Right cardiac atrium (tissue), 5 donors: Measurements from ENCODE around the gene GOSR1. TPM values are rescaled to one million over a fixed set of nuclear protein-coding genes. Genes with fewer than 3 reads are reported as not detected.
"Not testable (repeated sequence)": the region's sequence is repeated elsewhere in the genome, so short reads cannot be mapped to it uniquely, and the experiment has no call there.

Source experiments
- ATAC-seq, 2 donors: fragments of 200-7000 bp; cut with Tn5 transposase; one replicate each; pipeline versions ENCODE4 v1.8.0 to v1.9.1; 2020; ENCODE audit warnings: moderate library complexity in 2 of 2, mild to moderate bottlenecking in 1 of 2
- DNase-seq, 3 donors: peaks; one replicate each; pipeline ENCODE4 v3.0.0-alpha.2; 2020
- H3K27ac ChIP-seq: one replicate; pipeline ENCODE4 v1.5.1; 2013; ENCODE audit warnings: mild to moderate bottlenecking, low read length, control low read depth, moderate library complexity
- H3K27me3 ChIP-seq: one replicate; pipeline ENCODE4 v1.6.1; 2013; ENCODE audit not compliant: control insufficient read depth, insufficient read depth
- H3K4me1 ChIP-seq: one replicate; pipeline ENCODE4 v1.6.1; 2013; ENCODE audit warnings: low read length; ENCODE audit not compliant: control insufficient read depth, insufficient read depth
- H3K4me3 ChIP-seq: one replicate; pipeline ENCODE4 v1.5.1; 2013; ENCODE audit warnings: low read length, control low read depth
- H3K9me3 ChIP-seq: one replicate; pipeline ENCODE4 v1.6.1; 2013; ENCODE audit warnings: low read length; ENCODE audit not compliant: control insufficient read depth
- WGBS: extraction: QIAGEN DNeasy Blood & Tissue Kit; methylation state at CpG from one replicate; pipeline ENCODE4 v1.1.7; 2013; 5-methylcytosine and 5-hydroxymethylcytosine counted together
- intact Hi-C, 4 donors: fragments of 100-400 bp; cut with DNase I; formaldehyde crosslinking; loops; one replicate each; pipeline versions ENCODE4 v1.11.0 to v1.14.0; 2022 to 2023
- polyA plus RNA-seq: library from polyadenylated mRNA; stranded (reverse); fragments of 200-250 nt; gene quantifications from one replicate; pipeline ENCODE4 v1.2.3, GENCODE V29; 2013
- total RNA-seq, 4 donors: library from RNA; stranded (reverse); fragmentation: NEBNext Ultra II Directional; extraction: Animal tissue kit (Norgen Biotek cat#: 25700); gene quantifications; one replicate each; pipeline ENCODE4 v1.2.1, GENCODE V29; 2021
- donor health status: healthy with polysubstance abuse.
- donor health status: DM: no; HTN: yes; CAD: no.
- donor health status: DM: no; HTN: no; CAD: no.
- donor health status: DM: no; HTN: yes; CAD: no; lungs with severe emphysema.
- donor health status: DM: yes; HTN: yes; CAD: no.

Gene GOSR1
- total and polyA plus RNA-seq, 5 donors: 12.9 to 38.9 (median 35.7) TPM

DNA sequence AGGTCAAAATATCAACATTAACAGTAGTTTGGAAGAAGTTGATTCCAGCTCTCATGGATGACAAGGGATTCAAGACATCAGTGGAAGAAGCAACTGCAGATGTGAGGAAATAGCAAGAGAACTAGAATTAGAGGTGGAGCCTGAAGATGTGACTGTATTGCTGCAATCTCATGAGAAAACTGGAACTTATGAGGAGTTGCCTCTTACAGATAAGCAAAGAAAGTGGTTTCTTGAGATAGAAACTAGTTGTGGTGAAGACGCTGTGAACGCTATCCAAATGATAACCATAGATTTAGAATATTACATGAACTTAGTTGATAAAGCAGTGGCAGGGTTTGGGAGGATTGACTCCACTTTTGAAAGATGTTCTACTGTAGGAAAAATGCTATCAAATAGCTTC lies 67.8 kb downstream of the GOSR1 start:
- Histone ChIP-seq H3K27me3 (no peaks in the 10 kb centered on the region), H3K4me1 (no peaks in the 10 kb centered on the region), H3K4me3 (no peak overlapping the region), H3K27ac (no peak overlapping the region), H3K9me3 (no peaks in the 10 kb centered on the region)
- DNase-seq (no peak), ATAC-seq (no peak)
- 65% methylated on average over 2 of the region's 2 CpGs for WGBS
- intact Hi-C loops: no loop called here

DNA sequence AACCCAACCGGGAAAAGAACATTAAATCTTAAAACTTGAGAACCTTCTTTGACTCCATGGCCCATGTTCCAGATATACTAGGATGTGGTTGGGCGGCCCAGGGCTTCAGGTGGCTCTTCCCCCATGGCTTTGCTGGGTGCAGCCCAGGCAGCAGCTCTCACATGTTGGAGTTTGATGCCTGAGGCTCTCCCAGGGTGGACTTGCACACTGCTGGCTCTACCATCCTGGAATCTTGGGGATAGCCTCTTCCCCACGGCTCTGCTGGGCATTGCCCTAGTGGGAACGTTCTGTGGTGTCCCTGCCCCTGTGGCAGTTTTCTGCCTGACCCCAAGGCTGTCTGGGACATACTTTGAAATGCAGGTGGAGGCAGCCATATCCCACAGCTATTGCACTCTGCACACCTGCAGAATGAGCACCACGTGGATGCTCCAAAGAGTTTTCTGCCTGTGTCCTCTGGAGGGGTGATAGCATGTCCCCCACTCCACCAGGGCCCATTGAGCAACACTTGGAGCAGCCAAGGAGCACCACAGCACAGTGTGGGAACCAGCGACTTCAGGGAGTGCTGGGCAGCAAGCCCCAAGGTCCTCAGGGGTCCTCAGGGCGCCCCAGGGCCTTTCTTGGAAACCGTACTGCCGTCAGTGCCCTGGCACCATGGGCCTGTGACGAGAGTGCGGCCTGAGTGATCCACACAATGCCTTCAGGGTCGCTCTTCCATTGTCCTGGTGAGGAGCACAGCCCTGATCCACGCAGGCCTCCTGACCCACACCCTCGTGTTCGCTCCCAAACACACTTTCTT lies 70.8 kb downstream of the GOSR1 start:
- Histone ChIP-seq H3K4me3 (no peak overlapping the region), H3K27me3 (no peaks in the 10 kb centered on the region), H3K4me1 (no peaks in the 10 kb centered on the region), H3K9me3 (no peaks in the 10 kb centered on the region), H3K27ac (no peak overlapping the region)
- intact Hi-C loops: no loop called here
- 91% methylated on average over 15 of the region's 15 CpGs for WGBS
- ATAC-seq (no peak), DNase-seq (no peak)

DNA sequence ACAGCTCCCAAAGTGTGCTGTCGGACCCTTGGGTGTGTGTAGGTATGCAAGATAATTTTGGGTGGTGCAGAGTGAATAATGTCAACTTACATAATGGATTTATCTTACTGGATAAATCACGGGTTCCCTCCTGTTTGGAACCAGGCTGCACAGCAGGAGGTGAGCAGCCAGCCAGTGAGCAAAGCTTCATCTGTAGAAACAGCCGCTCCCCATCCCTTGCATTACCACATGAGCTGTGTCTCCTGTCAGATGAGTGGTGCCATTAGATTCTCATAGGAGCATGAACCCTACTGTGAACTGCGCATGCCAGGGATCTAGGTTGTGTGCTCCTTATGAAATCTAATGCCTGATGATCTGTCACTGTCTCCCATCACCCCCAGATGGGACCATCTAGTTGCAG lies 72.0 kb downstream of the GOSR1 start:
- ATAC-seq, intact Hi-C loops, DNase-seq, H3K9me3 ChIP-seq, H3K4me1 ChIP-seq, H3K27me3 ChIP-seq, H3K27ac ChIP-seq, H3K4me3 ChIP-seq: not testable (repeated sequence)
- WGBS: 92% methylated on average over 4 of the region's 4 CpGs

DNA sequence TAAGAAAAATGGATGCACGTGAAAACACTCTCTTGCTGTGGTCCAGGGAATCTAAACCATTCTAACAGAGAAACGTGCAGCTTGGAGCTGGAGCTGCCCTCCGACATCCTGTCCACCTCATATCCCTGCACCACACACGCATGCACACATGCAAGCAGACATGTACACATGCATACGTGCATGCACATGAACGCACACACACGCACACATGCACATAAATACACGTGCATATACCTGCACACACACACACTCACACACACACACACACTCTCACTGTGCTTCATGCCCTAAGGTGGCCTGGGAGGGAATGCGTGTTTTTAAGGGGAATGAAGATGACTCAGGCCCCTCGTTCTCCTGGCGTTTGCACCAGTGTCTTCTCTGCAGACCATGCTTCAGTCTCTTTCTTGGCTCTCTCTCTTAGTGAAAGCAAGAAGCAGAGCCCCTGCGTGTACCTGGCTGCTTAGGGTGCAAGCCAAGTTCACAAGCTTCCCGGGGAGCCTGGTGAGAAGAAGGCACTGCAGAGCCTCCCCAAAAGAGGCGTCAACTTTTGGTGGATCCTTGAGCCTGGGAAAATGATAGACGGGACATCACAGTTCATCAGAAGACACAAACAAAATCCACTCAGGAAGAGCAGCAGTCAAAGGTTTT lies 72.8 kb downstream of the GOSR1 start:
- H3K9me3 ChIP-seq: no peaks in the 10 kb centered on the region
- DNase-seq (no peak), ATAC-seq (no peak)
- H3K27ac ChIP-seq: no peak overlapping the region
- H3K4me3 ChIP-seq: no peak overlapping the region
- H3K27me3 ChIP-seq: no peaks in the 10 kb centered on the region
- 88% methylated on average over 15 of the region's 15 CpGs for WGBS
- intact Hi-C loops: no loop called here
- no peaks in the 10 kb centered on the region for H3K4me1 ChIP-seq

DNA sequence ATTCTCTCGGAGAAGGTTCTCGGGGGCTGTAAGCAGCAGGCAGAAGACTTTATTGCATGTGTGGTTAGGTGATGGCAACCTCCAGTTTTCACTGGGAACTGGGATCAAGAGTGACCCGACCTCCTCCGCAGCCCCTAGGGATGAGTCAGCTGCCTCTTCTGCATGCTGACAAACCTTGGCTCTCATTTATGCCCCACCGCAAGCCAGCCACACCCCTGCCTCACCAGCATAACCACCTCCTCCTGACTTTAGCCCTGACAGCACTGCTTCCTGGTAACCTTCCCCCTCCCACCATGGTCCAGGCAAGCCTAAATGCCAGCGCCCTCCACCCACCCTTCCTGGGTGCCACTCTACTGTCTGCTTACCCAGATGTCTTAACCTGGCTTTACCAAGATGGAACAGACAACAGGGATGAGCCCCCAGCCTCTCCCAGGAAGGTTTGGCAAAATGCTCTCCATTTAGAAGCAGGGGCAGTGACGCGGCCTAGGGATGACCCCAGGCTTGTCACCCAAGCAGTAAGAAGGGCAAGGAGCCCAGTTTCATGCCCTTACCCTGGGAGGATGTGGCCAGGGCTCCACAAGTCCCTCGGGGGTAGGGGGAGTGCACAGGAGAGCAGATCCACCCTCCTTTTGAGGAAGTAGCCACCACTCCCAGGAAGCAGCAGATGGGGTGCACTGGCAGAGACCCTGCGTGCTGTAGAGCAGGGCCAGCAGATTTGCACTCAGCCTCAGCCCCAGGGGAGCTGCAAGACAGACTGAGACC lies 73.5 kb downstream of the GOSR1 start:
- peak in 1 of 3 donors; percentile 27 for DNase-seq
- Histone ChIP-seq H3K27me3 (no peaks in the 10 kb centered on the region), H3K4me3 (no peak overlapping the region), H3K9me3 (no peaks in the 10 kb centered on the region), H3K27ac (no peak overlapping the region), H3K4me1 (no peaks in the 10 kb centered on the region)
- WGBS: 67% methylated on average over 10 of the region's 10 CpGs
- intact Hi-C loops: no loop called here
- no peak for ATAC-seq

DNA sequence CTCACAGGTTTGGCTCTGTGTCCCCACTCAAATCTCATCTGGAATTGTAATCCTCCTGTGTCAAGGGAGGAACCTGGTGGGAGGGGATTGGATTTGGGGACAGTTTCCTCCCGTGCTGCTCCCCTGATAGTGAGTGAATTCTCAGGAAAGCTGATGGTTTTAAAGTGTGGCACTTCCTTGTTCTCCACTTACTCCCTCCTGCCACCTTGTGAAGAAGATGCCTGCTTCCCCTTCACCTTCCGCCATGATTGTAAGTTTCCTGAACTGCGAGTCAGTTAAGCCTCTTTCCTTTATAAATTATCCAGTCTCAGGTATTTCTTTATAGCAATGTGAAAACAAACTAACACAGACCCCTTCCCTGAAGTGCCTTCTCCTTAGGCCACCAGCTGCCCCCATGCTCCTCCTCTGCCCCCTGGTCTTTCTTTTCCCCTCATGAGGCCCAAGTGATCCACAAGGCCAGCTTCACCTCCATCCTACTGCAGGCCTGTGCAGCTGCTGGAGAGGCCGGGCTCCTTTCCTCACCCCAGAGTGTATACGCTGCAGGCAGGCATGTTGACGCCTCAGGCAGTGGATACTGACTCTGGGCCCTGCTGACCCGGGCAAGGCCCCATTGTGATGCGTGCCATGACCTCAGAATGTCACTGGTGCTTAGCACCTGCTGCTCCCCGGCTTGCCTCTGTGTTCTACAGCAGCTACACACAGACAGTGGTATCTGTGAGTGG lies 74.2 kb downstream of the GOSR1 start:
- DNase-seq, H3K27ac ChIP-seq, intact Hi-C loops, H3K27me3 ChIP-seq, H3K4me3 ChIP-seq, H3K4me1 ChIP-seq, H3K9me3 ChIP-seq, ATAC-seq: not testable (repeated sequence)
- 79% methylated on average over 9 of the region's 9 CpGs for WGBS

DNA sequence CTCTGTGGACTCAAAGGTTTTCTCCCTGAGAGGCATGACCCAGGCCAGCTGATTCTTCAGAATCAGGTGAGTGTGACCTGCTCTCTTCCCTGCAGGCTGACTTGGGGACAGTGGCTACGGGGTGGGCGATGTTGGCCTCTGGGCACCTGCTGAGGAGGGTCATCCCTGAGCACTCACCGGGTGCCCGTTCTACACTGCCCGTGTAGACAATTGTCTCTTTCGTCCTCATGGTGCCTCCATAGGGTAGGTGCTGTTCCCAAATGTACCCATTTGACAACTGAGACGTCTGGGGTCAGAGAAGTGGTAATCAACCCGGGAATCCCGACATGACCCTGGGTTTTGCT lies 74.8 kb downstream of the GOSR1 start:
- H3K4me3 ChIP-seq: no peak overlapping the region
- H3K4me1 ChIP-seq: no peaks in the 10 kb centered on the region
- H3K9me3 ChIP-seq: no peaks in the 10 kb centered on the region
- WGBS: 94% methylated on average over 9 of the region's 9 CpGs
- ATAC-seq (no peak), DNase-seq (no peak)
- H3K27ac ChIP-seq: no peak overlapping the region
- intact Hi-C loops: no loop called here
- no peaks in the 10 kb centered on the region for H3K27me3 ChIP-seq

DNA sequence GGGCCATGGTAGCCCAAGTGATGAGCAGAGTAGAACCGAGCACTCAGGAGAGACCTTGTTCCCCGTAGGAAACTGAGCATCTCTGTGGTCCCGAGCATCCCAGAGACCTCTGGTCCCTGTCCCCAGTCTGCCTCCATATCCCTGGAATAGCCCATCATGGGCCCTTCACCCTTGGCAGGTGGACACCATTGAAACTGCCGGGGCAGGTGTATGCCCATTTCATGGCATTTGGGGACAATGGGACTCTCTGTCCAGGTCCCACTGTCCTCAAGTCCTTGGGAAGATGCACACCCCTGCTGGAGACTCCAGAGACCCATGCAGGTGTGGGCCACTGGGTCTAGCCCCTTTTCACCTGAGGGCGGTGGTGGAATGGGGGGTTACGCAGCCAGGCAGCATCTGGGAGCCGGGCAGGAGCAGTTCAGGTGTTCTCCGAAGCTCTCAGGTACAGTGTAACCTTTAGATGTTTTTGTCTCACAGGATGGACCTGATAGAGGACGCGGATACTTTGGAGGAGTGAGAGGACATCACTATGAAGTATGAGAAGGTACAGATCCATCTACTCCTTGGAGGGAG lies 75.9 kb downstream of the GOSR1 start:
- WGBS: 95% methylated on average over 10 of the region's 10 CpGs
- H3K27me3 ChIP-seq: no peaks in the 10 kb centered on the region
- DNase-seq (no peak), ATAC-seq (no peak)
- H3K27ac ChIP-seq: no peak overlapping the region
- no peaks in the 10 kb centered on the region for H3K9me3 ChIP-seq
- no peak overlapping the region for H3K4me3 ChIP-seq
- H3K4me1 ChIP-seq: no peaks in the 10 kb centered on the region
- intact Hi-C loops: no loop called here

DNA sequence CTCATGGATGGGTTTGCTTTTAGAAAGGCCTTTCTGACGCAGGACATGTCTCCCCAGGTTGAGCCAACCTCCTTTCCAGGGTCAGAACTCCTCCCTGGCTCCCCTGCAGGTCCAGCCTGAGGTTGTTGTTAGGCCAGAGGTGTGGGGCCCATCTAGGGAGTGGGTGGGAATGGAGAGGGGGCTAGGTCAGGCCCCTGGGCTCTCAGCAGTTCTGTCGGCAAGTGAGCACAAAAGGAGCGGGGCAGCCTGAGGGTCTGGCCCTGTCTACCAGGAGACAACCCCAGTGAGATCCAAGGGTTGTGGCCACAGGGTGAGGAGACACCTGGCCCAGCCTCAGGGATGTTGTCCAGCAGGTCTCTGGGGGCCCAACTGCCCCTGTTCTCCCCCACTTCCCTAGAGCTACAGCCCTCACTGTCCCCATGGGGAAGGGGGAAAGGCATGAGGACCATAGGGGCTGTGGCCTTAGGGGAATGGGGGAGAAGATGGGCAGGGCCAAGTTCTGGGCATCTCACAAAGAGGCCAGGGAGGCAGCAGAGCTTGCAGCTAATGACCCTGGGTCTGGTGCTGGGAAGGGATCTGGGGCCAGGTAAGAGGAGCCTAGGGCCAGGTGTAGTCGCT lies 76.7 kb downstream of the GOSR1 start:
- H3K27me3 ChIP-seq, H3K9me3 ChIP-seq, H3K4me3 ChIP-seq, ATAC-seq, H3K27ac ChIP-seq, H3K4me1 ChIP-seq, intact Hi-C loops: not testable (repeated sequence)
- 97% methylated on average over 4 of the region's 4 CpGs for WGBS
- peak in 1 of 3 donors; percentile 27 for DNase-seq
